22Rv1 (cell line): ENCODE measurements around the gene B4GALT5.
A peak's percentile ranks its signal among the peaks of the same experiment; 100 is the strongest.
"Not testable (repeated sequence)": the region's sequence is repeated elsewhere in the genome, so short reads cannot be mapped to it uniquely, and the experiment has no call there.

Source experiments
- H3K27ac ChIP-seq: fragments of 450-650 bp; 2 replicates; pipeline ENCODE4 v1.5.1; 2017
- ZFX ChIP-seq: fragments of 450-650 bp; IDR thresholded peaks from 2 replicates; pipeline ENCODE4 v1.6.1; 2017; ENCODE audit warnings: antibody characterized with exemption, borderline replicate concordance
- TF ChIP-seq, protein P1 (sequence below): fragments of 450-650 bp; IDR thresholded peaks from 2 replicates; pipeline ENCODE4 v1.5.1; 2017; ENCODE audit warnings: mild to moderate bottlenecking

B4GALT5 gene, protein sequence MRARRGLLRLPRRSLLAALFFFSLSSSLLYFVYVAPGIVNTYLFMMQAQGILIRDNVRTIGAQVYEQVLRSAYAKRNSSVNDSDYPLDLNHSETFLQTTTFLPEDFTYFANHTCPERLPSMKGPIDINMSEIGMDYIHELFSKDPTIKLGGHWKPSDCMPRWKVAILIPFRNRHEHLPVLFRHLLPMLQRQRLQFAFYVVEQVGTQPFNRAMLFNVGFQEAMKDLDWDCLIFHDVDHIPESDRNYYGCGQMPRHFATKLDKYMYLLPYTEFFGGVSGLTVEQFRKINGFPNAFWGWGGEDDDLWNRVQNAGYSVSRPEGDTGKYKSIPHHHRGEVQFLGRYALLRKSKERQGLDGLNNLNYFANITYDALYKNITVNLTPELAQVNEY

GRCh38 chr20:49713753-49714712 is at the start of gene B4GALT5:
Gene B4GALT5 (minus strand): TSS chr20:49713878. CDS start chr20:49713690, 188 bp downstream.
- H3K27ac ChIP-seq = peak within 1 kb of the TSS; percentile 38; the same call in 1 of the 2 replicates
- TF ChIP-seq, protein P1, sequence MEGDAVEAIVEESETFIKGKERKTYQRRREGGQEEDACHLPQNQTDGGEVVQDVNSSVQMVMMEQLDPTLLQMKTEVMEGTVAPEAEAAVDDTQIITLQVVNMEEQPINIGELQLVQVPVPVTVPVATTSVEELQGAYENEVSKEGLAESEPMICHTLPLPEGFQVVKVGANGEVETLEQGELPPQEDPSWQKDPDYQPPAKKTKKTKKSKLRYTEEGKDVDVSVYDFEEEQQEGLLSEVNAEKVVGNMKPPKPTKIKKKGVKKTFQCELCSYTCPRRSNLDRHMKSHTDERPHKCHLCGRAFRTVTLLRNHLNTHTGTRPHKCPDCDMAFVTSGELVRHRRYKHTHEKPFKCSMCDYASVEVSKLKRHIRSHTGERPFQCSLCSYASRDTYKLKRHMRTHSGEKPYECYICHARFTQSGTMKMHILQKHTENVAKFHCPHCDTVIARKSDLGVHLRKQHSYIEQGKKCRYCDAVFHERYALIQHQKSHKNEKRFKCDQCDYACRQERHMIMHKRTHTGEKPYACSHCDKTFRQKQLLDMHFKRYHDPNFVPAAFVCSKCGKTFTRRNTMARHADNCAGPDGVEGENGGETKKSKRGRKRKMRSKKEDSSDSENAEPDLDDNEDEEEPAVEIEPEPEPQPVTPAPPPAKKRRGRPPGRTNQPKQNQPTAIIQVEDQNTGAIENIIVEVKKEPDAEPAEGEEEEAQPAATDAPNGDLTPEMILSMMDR = 0 out of 2 replicates have a peak, but pooled peaks have one; percentile 2
- TF ChIP-seq ZFX = no peak

GRCh38 chr20:49762940-49763766 is 49.5 kb upstream of the B4GALT5 start:
- H3K27ac ChIP-seq = no peak overlapping the region
- TF ChIP-seq ZFX = no peak
- TF ChIP-seq, protein P1 = no peak

- H3K27ac ChIP-seq = not testable (repeated sequence)
Measured at GRCh38 chr20:49761888-49762287, 48.2 kb upstream of the B4GALT5 start.

DNA sequence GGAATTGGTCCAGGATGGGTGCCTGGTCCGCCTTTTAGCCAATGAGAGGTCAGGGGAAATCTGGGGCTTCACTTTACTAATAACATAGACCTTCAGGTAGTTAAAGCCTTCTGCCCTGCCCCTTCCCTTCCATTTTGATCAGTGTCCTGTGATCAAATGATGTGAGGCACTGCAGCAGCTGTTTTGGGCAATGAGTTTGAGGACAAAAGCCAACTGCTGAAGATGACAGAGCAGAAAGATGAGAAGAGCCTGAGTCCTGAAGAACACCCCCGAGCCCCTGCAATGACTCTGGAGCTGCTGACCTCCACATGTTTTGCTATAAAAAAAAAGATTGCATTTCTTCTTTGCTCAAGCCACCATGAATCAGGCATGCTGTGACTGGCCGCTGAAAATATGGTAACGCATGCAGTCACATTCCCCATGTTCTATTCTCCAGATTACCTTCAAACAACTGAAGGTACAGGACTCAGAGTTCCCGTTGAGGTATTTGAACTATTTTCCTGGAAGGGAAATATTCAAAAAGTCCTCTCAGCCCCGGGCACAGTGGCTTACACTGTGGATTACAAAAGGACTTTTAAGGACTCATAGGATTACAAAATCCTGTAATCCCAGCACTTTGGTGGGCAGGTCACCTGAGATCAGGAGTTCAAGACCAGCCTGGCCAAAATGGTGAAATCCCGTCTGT is 45.7 kb upstream of the B4GALT5 start:
- no peak for TF ChIP-seq ZFX
- TF ChIP-seq, protein P1 = no peak

DNA sequence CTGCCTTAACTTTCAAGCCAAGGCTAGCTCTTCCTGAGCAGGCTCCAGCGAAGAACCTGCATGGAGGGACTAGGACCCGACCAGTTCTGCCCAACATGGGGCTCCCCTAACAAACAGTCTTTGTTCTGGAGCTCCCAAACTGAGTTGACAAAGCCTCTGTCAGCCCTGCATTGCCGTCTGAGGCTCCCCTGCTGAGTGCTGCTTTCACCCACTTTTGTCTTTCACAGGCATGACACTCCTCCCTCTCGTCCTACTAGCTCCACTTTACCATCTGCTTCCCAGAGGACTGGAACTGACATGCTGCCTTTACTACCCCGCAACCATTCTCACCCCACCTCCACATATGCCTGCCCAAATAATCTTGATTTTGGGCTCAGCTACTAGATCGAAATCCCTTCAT is 45.1 kb upstream of the B4GALT5 start:
- H3K27ac ChIP-seq = no peak overlapping the region
- TF ChIP-seq ZFX = no peak
- TF ChIP-seq, protein P1 = no peak

More for the DNA sequence above, 45.7 kb upstream of the B4GALT5 start:
- no peak overlapping the region for H3K27ac ChIP-seq

GRCh38 chr20:49757597-49757996 is 43.9 kb upstream of the B4GALT5 start:
- TF ChIP-seq, protein P1 = no peak
- no peak overlapping the region for H3K27ac ChIP-seq
